Activated T-helper 2 cell treated with anti-CD3 and anti-CD28 coated beads, Interferon-gamma antibody, Interleukin-2, Interleukin-4, amounts not matched to agents 10 μg/mL and 5 μg/mL and 100 μg/mL, durations not matched to agents 14 hours and 24 hours and 36 hours (primary cell): ENCODE measurements around the gene RELB. TPM values are rescaled to one million over a fixed set of nuclear protein-coding genes. Genes with fewer than 3 reads are reported as not detected.

ENCODE experiments used
- DNase-seq: peaks from one replicate; pipeline ENCODE4 v3.0.0; 2021; ENCODE audit warnings: low spot score
- H3K27ac Mint-ChIP-seq: one replicate; pipeline ENCODE4 v1.8.0; 2021; ENCODE audit warnings: mixed read lengths
- H3K27me3 Mint-ChIP-seq: one replicate; pipeline ENCODE4 v1.8.0; 2021; ENCODE audit warnings: low read depth, mixed read lengths
- H3K36me3 Mint-ChIP-seq: one replicate; pipeline ENCODE4 v1.8.0; 2021; ENCODE audit warnings: low read depth, mixed read lengths
- H3K4me1 Mint-ChIP-seq: one replicate; pipeline ENCODE4 v1.8.0; 2021; ENCODE audit warnings: low read depth, mixed read lengths
- H3K4me3 Mint-ChIP-seq: one replicate; pipeline ENCODE4 v1.8.0; 2021; ENCODE audit warnings: low read depth, mild to moderate bottlenecking, moderate library complexity, mixed read lengths
- H3K9me3 Mint-ChIP-seq: one replicate; pipeline ENCODE4 v1.8.0; 2021; ENCODE audit warnings: mixed read lengths
- intact Hi-C: fragments of 100-400 bp; cut with micrococcal nuclease; formaldehyde crosslinking; loops from one replicate; pipeline ENCODE4 v1.15.1; 2023
- total RNA-seq: library from RNA; stranded (reverse); gene quantifications from 2 replicates; pipeline ENCODE4 v1.2.3, GENCODE V29; 2022

RELB gene
- total RNA-seq, 1 donor from 2014 or later: 62.7 TPM

DNA sequence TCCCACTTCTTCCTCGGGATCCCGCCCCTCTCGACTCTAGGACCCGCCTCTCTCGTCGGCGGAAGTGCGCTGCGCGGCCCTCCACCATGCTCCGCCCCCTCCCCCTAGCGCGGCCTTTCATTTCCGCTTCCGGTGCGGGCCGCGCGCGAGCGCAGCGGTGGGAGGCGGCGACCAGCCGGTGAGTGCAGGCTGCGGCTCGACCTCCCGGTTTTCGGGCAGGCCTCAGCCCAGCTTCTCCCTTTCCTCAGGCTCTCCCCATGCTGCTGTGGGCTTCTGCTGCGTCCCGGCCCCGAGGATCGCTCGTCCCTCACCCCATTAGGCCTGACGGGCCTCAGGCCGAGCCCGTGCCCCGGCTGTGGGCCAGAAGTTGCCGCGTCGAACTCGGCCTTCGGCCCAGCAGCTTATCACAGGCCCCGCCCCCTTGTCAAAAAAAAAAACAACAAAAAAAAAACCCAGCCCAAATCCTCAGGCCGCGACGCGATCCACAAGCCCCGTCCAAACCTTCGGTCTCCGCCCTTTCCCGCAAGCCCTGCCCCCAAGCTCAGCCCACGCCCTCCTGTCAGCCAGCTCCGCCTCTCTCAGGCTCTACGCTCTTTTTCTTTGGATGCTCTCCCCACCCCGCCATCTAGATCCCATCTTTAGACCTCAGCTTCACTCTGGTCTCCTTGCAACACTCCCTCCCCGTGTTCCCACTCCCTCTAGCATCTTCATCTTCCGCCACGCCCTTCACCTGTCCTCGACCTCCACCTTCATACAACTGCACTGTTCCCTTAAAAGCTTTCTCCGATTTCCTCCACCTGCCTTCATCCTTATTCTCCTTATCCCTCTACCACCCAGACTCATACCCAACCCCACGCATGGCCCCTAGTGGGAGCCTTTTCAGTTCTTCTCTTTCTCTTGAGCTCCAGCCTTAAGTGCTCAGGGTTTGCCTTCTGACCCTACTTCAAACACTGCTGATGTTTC lies 37.9 kb downstream of the RELB start, which contains the start of gene CLASRP:
TSS of gene CLASRP (plus strand) at position 115 of the 963 bp plus-strand sequence. CDS start 1,168 bp downstream, outside the sequence.
- intact Hi-C loops: loop anchor here (5.0 kb wide), 1 partner anchor 38 kb away; the partner anchor contains the start of genes GEMIN7 and ZNF296
- peaks cover 58% of the 10 kb centered on the region for H3K36me3 Mint-ChIP-seq
- no peaks in the 10 kb centered on the region for H3K9me3 Mint-ChIP-seq
- peak within 1 kb of the TSS; percentile 98 for H3K27ac Mint-ChIP-seq
- DNase-seq: peak; percentile 84
- peak within 1 kb of the TSS; percentile 99 for H3K4me3 Mint-ChIP-seq
- H3K4me1 Mint-ChIP-seq: peaks cover 21% of the 10 kb centered on the region
- no peaks in the 10 kb centered on the region for H3K27me3 Mint-ChIP-seq

DNA sequence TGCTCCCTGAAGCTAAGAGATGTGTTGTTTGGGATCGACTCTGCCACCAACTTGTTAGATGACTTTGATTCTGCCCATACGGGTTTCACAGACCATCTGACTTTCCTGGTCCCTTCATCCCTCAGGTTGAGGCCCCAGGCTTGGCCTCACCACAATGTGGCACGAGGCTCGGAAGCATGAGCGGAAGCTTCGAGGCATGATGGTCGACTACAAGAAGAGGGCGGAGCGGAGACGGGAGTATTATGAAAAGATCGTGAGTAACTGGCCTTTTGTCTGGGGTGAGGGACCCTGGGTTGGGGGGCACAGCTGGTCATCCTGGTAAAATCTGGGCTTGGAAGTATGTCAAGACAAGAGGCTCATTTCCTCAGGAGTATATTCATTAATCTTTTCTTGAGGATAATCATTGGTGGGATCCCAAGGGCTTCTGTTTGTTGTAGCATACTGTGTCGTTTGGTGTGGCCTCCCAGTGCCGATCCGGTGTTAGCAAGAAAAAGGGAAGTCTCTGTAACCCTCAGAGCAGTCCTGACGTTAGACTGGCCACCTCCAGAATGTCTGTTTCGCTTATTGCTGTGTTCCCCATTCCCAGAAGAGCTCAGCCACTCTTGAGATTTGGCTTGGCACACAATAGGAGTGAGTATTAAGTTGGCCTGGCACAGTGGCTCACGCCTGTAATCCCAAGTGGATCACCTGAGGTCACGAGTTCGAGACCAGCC lies 39.0 kb downstream of the RELB start:
- no peak for DNase-seq
- H3K36me3 Mint-ChIP-seq: peaks cover 52% of the 10 kb centered on the region
- no peaks in the 10 kb centered on the region for H3K9me3 Mint-ChIP-seq
- no peak overlapping the region for H3K27ac Mint-ChIP-seq
- H3K4me3 Mint-ChIP-seq: peak overlapping the region; percentile 99
- no peaks in the 10 kb centered on the region for H3K27me3 Mint-ChIP-seq
- intact Hi-C loops: no loop called here
- H3K4me1 Mint-ChIP-seq: peaks cover 21% of the 10 kb centered on the region

DNA sequence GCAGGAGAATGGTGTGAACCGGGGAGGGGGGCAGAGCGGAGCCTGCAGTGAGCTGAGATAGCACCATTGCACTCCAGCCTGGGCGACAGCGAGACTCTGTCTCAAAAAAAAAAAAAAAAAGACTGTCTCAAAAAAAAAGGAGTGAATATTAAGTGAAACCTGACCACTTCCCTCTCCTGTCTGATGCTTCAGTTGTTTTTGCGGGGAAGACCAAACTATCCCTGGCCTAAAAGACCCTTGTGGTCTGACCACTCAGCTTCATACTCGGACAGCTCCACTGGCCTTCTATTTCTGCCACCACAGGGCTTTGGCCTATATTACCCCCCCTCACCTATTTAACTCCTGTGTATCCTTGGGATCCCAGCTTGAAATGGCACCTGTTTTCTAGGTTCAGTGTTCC lies 39.9 kb downstream of the RELB start:
- H3K36me3 Mint-ChIP-seq: peaks cover 54% of the 10 kb centered on the region
- no peak for DNase-seq
- H3K9me3 Mint-ChIP-seq: no peaks in the 10 kb centered on the region
- peak overlapping the region; percentile 66 for H3K4me3 Mint-ChIP-seq
- intact Hi-C loops: no loop called here
- no peaks in the 10 kb centered on the region for H3K27me3 Mint-ChIP-seq
- H3K27ac Mint-ChIP-seq: peak overlapping the region; percentile 18
- H3K4me1 Mint-ChIP-seq: peaks cover 26% of the 10 kb centered on the region

DNA sequence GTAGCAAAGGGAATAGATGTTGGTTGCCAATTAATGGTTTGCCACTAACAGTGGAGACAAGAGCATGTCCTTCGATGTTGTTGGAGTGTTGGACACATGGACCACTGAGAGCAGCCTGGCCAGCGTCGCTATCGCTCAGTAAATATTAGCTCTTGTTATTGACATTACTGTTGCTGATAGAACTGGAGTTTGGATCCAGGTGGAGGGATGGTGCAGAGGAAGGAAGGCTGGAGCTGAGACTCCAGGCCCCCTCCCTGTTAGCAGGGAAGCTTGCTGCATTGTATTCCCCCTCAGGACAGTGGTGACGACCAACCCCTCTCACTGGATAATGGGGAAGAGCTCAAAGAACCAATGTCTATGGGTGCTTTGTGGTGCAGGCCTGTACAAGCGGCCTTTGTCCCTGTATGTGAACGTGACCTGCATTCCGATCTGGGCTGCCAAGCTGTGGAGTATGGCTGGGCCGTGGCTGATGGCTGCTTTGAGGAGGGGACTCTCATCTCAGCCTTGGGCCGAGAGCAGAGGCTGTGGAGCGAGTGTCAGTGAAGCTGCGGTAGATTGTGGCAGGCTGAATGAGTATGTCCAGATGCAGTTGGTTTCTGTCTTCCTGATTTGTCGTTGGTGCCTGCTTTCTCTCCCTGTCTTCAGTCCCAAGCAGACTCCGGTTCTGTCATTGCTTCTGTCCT lies 44.5 kb downstream of the RELB start:
- Mint-ChIP-seq H3K4me3 (no peak overlapping the region), H3K27ac (no peak overlapping the region), H3K27me3 (no peaks in the 10 kb centered on the region), H3K9me3 (no peaks in the 10 kb centered on the region), H3K36me3 (peaks cover 39% of the 10 kb centered on the region), H3K4me1 (peaks cover 27% of the 10 kb centered on the region)
- DNase-seq: no peak
- intact Hi-C loops: no loop called here

DNA sequence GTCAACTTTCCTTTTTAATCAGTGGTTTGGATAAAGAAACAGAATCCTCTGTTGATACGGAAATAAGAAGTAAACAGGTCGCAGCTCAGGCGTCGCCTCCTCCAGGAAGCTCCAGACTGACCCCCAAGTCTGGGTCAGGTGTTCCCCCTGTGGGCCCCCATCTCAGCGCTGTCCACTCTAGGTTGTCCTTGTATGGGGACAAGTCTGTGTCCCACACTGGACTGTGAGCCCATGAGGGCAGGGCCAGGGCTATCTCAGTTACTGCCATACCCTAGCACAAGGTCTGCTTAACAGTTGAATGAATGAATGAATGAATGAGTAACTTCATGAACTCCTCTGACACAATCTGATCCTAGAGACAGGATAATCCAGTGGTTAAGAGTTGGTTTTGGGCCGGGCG lies 45.1 kb downstream of the RELB start:
- Mint-ChIP-seq H3K36me3 (peaks cover 39% of the 10 kb centered on the region), H3K9me3 (no peaks in the 10 kb centered on the region), H3K27ac (no peak overlapping the region), H3K27me3 (no peaks in the 10 kb centered on the region), H3K4me3 (no peak overlapping the region), H3K4me1 (peaks cover 24% of the 10 kb centered on the region)
- no peak for DNase-seq
- intact Hi-C loops: no loop called here

DNA sequence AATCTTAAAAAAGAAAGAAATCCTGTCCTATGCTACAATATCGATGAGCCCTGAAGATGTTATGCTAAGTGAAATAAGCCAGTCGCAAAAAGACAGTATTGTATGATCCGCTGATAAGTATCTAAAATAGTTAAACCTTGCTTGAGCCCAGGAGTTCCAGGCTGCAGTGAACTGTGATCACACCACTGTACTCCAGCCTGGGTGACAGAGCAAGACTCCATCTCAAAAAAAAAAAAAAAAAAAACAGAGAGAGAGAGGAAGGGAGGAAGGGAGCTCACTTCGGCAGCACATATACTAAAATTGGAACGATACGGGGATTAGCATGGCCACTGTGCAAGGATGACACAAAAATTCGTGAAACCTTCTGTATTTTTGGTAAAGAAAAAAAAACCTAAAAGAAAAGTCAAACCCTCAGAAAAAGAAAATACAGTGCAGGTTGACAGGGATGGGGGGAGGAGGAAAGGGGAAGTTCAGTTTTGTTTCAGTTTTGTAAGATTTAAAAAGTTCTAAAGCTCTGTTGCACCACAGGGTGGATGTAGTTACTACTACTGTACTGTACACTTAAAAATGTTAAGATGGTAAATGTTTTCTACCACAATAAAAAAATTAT lies 46.0 kb downstream of the RELB start:
- intact Hi-C loops: no loop called here
- Mint-ChIP-seq H3K27me3 (no peaks in the 10 kb centered on the region), H3K36me3 (peaks cover 34% of the 10 kb centered on the region), H3K4me3 (no peak overlapping the region), H3K4me1 (peaks cover 19% of the 10 kb centered on the region), H3K27ac (peak overlapping the region; percentile 68), H3K9me3 (no peaks in the 10 kb centered on the region)
- no peak for DNase-seq

DNA sequence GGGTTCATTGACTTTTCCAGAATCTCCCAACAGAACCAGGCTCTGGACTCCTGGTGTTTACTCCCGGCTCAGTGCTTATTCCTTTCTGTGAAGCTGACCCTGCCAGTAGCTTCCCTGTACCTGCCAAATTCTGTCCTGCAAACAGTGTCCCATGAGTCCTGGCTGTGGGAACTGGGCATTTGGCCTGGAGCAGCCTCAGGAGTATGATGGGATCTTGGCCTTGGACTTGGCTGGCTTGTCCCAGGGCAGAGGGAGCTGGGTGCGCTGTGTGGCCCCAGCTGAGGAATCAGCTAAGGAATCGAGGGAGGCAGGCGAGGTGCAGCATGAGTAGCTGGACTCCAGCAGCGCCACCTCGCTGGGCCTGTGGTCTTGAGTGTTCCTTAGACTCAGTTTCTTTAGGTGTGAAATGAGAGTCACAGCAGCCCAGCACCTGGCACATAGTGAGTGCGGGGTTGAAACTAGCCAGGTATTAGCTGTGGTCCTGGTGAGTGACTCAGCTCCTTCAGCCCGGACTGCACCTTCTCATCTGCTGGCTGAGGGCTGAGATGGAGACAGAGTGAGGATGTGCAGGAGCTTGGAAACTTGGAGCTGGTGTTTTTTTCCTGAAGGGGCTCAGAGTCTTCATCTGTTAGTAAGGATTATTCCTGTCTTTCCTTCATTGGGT lies 47.9 kb downstream of the RELB start:
- no peak overlapping the region for H3K27ac Mint-ChIP-seq
- no peak for DNase-seq
- H3K4me1 Mint-ChIP-seq: peaks cover 19% of the 10 kb centered on the region
- intact Hi-C loops: no loop called here
- H3K9me3 Mint-ChIP-seq: no peaks in the 10 kb centered on the region
- no peaks in the 10 kb centered on the region for H3K27me3 Mint-ChIP-seq
- no peak overlapping the region for H3K4me3 Mint-ChIP-seq
- peaks cover 38% of the 10 kb centered on the region for H3K36me3 Mint-ChIP-seq

DNA sequence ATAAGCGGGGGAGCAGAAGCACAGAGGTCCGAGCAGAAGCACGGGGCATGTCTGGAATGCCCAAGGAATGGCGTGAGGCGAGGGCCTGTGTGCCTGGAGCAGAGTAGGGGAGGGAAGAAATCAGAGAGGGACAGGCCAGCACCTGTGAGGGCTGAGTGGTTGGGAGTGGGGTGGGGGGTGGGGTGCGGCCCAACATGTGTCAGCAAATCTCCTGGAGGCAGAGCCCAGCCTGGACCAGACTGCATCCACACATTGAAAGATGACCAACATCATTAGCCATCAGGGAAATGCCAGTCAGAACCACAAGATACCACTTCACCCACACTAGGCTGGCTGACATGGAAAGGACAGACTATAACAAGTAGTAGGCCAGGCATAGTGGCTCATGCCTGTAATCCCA lies 48.8 kb downstream of the RELB start:
- intact Hi-C loops: no loop called here
- Mint-ChIP-seq H3K27ac (no peak overlapping the region), H3K4me1 (peaks cover 19% of the 10 kb centered on the region), H3K27me3 (no peaks in the 10 kb centered on the region), H3K9me3 (no peaks in the 10 kb centered on the region), H3K4me3 (no peak overlapping the region), H3K36me3 (peaks cover 40% of the 10 kb centered on the region)
- no peak for DNase-seq

DNA sequence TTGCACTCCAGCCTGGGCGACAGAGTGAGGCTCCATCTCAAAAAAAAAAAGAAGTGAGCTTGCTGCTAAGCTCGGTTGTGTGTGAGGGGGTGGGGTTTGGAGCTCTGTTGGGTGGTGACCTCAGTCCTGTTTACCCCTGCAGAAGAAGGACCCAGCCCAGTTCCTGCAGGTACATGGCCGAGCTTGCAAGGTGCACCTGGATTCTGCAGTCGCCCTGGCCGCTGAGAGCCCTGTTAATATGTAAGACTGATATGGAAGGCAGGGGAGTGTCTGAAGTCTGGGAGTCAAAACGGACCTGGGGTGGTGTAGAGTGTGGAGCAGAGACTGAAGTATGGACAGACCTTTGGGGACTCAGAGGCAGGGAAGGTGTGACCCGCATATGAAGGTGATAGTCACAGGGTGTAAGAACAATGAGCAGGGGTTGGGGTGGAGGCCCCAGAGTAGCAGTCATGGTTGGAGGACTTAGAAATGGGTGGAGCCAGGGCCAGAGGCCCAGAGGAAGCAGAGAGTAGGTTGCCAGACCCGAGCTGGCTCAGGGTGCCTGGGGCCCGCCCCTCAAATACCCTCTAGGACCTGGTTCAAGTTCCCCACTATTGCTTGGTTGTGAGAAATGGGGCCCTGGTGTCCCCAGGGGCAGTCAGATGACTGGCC lies 50.8 kb downstream of the RELB start:
- Mint-ChIP-seq H3K9me3 (no peaks in the 10 kb centered on the region), H3K36me3 (peaks cover 40% of the 10 kb centered on the region), H3K4me1 (peaks cover 6% of the 10 kb centered on the region), H3K27ac (no peak overlapping the region), H3K4me3 (no peak overlapping the region), H3K27me3 (no peaks in the 10 kb centered on the region)
- intact Hi-C loops: no loop called here
- no peak for DNase-seq

DNA sequence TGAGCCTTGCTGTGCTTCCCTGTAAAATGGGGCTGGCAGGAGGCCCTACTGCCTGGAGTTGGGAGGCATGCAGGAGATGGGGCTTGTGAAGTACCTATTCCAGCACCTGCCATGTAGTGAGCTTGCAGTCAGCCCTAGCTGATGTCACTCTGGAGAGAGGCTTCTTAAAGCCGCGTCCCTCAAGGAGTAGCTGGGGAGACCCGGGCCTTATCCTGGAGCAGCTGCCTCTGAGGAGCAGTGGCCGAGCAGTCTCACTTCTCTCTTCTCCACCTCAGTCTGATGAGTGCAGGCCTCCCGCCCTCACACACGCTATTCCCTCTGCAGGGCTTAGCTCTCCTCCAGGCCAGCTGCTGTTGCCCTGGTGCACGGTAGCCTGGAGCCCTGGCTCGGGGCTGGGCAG lies 55.6 kb downstream of the RELB start:
- Mint-ChIP-seq H3K9me3 (no peaks in the 10 kb centered on the region), H3K4me1 (peaks cover 2% of the 10 kb centered on the region), H3K36me3 (peaks cover 72% of the 10 kb centered on the region), H3K27ac (no peak overlapping the region), H3K27me3 (no peaks in the 10 kb centered on the region), H3K4me3 (no peak overlapping the region)
- intact Hi-C loops: no loop called here
- no peak for DNase-seq

DNA sequence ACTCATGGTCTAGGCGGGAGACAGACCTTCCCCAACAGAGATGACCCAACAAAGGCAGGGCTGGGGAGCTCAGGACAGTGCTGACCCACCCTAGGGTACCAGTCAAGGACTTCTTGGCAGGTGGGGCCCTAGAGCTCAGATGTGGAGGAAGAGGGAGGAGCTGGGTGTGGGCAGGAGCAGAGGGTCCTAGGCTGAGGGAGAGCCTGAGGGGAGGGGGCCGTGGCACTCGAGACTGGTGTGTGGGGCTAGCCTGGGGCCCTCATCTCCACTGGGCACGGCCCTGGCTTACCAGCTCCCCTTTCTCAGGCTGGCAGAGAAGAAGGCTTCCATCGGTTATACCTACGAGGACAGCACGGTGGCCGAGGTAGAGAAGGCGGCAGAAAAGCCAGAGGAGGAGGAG lies 56.2 kb downstream of the RELB start:
- no peak for DNase-seq
- intact Hi-C loops: no loop called here
- H3K4me1 Mint-ChIP-seq: peaks cover 2% of the 10 kb centered on the region
- no peak overlapping the region for H3K27ac Mint-ChIP-seq
- peaks cover 69% of the 10 kb centered on the region for H3K36me3 Mint-ChIP-seq
- H3K4me3 Mint-ChIP-seq: no peak overlapping the region
- no peaks in the 10 kb centered on the region for H3K9me3 Mint-ChIP-seq
- H3K27me3 Mint-ChIP-seq: no peaks in the 10 kb centered on the region
